Fibroblast of peridontal ligament (primary cell): ENCODE measurements around the gene SLC38A8.

ENCODE experiments used
- DNase-seq: peaks from one replicate; pipeline ENCODE4 v3.0.0-alpha.2; 2010; ENCODE audit errors: extremely low read depth

Gene SLC38A8

GRCh38 chr16:84042308-84042878 lies at the start of gene SLC38A8:
TSS of gene SLC38A8 (minus strand) at chr16:84042795. CDS start at chr16:84042157, 638 bp downstream.
- no peak for DNase-seq

GRCh38 chr16:84091460-84091859 lies 48.9 kb upstream of the SLC38A8 start:
- DNase-seq, result no peak

- no peak for DNase-seq
These were observed 47.6 kb upstream of the SLC38A8 start for GRCh38 chr16:84090211-84090610.

- no peak for DNase-seq
These were observed 46.2 kb upstream of the SLC38A8 start for GRCh38 chr16:84088695-84089395.

GRCh38 chr16:84087466-84088151 lies 45.0 kb upstream of the SLC38A8 start:
- no peak for DNase-seq

GRCh38 chr16:84087001-84087400 lies 44.4 kb upstream of the SLC38A8 start:
- DNase-seq, result no peak

- no peak for DNase-seq
These were observed 43.7 kb upstream of the SLC38A8 start for GRCh38 chr16:84086341-84086740.

- no peak for DNase-seq
These were observed 43.2 kb upstream of the SLC38A8 start for GRCh38 chr16:84085773-84086172.

GRCh38 chr16:84085271-84085667 lies 42.7 kb upstream of the SLC38A8 start:
- DNase-seq, result no peak

- DNase-seq, result peak; percentile 50
These were observed 42.1 kb upstream of the SLC38A8 start for GRCh38 chr16:84084570-84085270.

GRCh38 chr16:84082835-84083569 lies 40.4 kb upstream of the SLC38A8 start:
- no peak for DNase-seq

GRCh38 chr16:84082110-84082509 lies 39.5 kb upstream of the SLC38A8 start:
- DNase-seq, result no peak

GRCh38 chr16:84081446-84081989 lies 38.9 kb upstream of the SLC38A8 start:
- DNase-seq, result no peak

GRCh38 chr16:84080813-84081212 lies 38.2 kb upstream of the SLC38A8 start:
- DNase-seq, result no peak

- DNase-seq, result no peak
These were observed 37.8 kb upstream of the SLC38A8 start for GRCh38 chr16:84080378-84080777.

GRCh38 chr16:84079664-84080063 lies 37.1 kb upstream of the SLC38A8 start:
- no peak for DNase-seq

GRCh38 chr16:84075376-84075775 lies 32.8 kb upstream of the SLC38A8 start:
- DNase-seq, result no peak

GRCh38 chr16:84074721-84075120 lies 32.1 kb upstream of the SLC38A8 start:
- no peak for DNase-seq

GRCh38 chr16:84072014-84072413 lies 29.4 kb upstream of the SLC38A8 start:
- peak; percentile 4 for DNase-seq

- DNase-seq, result no peak
These were observed 28.5 kb upstream of the SLC38A8 start for GRCh38 chr16:84071121-84071520.

GRCh38 chr16:84069540-84069939 lies 26.9 kb upstream of the SLC38A8 start:
- DNase-seq, result no peak
